H1 (cell line): ENCODE measurements around the gene GZF1. TPM values are rescaled to one million over a fixed set of nuclear protein-coding genes. Genes with fewer than 3 reads are reported as not detected.

Source experiments
- CTCF ChIA-PET: fragments of 300-600 bp; sonication (Branson Sonifier 250); formaldehyde crosslinking; loops from one replicate; lab custom pipeline; 2021; ENCODE audit not compliant: partially characterized antibody; lab: Charles Lee
- POLR2A ChIA-PET: fragments of 300-600 bp; sonication (Branson Sonifier 250); formaldehyde crosslinking; loops from one replicate; lab custom pipeline; 2021; ENCODE audit warnings: inconsistent platforms; ENCODE audit not compliant: partially characterized antibody; lab: Charles Lee
- DNase-seq, 2 experiments: peaks; one replicate each; pipeline versions ENCODE4 v3.0.0 to v3.0.0-alpha.2; 2010 to 2022; ENCODE audit warnings: low spot score in 2 of 2, low read depth in 1 of 2, mixed read lengths in 1 of 2
- FAIRE-seq: peaks from 2 replicates; lab custom pipeline; 2011; peaks lifted over from hg19 to GRCh38; lab: Jason Lieb, UNC
- H2AFZ ChIP-seq: 2 replicates; pipeline ENCODE4 v1.8.1; 2012; ENCODE audit warnings: low read length, inconsistent platforms
- H2AK5ac ChIP-seq: 2 replicates; pipeline ENCODE4 v1.6.1; 2013; ENCODE audit warnings: low read depth, low read length
- H2BK120ac ChIP-seq: replicated peaks from 2 replicates; pipeline ENCODE3; 2013; ENCODE audit warnings: low read depth, low read length, inconsistent platforms
- H2BK12ac ChIP-seq: 2 replicates; pipeline ENCODE4 v1.6.1; 2013; ENCODE audit warnings: low read depth, low read length
- H2BK15ac ChIP-seq: 2 replicates; pipeline ENCODE4 v1.6.1; 2013; ENCODE audit warnings: low read length
- H2BK20ac ChIP-seq: 2 replicates; pipeline ENCODE4 v1.6.1; 2013; ENCODE audit warnings: low read length
- H2BK5ac ChIP-seq: 2 replicates; pipeline ENCODE4 v1.6.1; 2013; ENCODE audit warnings: low read depth, low read length
- H3K14ac ChIP-seq: 2 replicates; pipeline ENCODE4 v1.6.1; 2013; ENCODE audit warnings: inconsistent platforms; ENCODE audit not compliant: insufficient read length
- H3K18ac ChIP-seq: 2 replicates; pipeline ENCODE4 v1.6.1; 2013; ENCODE audit warnings: low read length; ENCODE audit errors: extremely low read depth
- H3K23ac ChIP-seq: 2 replicates; pipeline ENCODE4 v1.6.1; 2013; ENCODE audit warnings: inconsistent platforms; ENCODE audit not compliant: insufficient read length
- H3K23me2 ChIP-seq: 2 replicates; pipeline ENCODE4 v1.6.1; 2013; ENCODE audit warnings: low read depth, low read length
- H3K27ac ChIP-seq: 2 replicates; pipeline ENCODE4 v1.6.1; 2011; ENCODE audit warnings: low read depth, low read length, inconsistent platforms
- H3K27me3 ChIP-seq, 4 experiments: replicated peaks in 1 of 4; 1 replicate in 1 of 4; 2 replicates in 3 of 4; pipeline versions ENCODE4 v1.6.1 to v1.8.1; 2011 to 2013; ENCODE audit warnings: low read length in 3 of 4, mild to moderate bottlenecking in 3 of 4, inconsistent platforms in 2 of 4, mixed read lengths in 2 of 4, moderate library complexity in 1 of 4; ENCODE audit not compliant: control insufficient read depth in 3 of 4, insufficient read depth in 3 of 4; ENCODE audit errors: extremely low read depth in 1 of 4
- H3K36me3 ChIP-seq, 4 experiments: 2 replicates each; pipeline versions ENCODE4 v1.6.1 to v1.8.1; 2011 to 2013; ENCODE audit warnings: mild to moderate bottlenecking in 4 of 4, low read length in 3 of 4, moderate library complexity in 2 of 4, control low read depth in 1 of 4, inconsistent platforms in 1 of 4; ENCODE audit not compliant: insufficient read depth in 4 of 4, control insufficient read depth in 2 of 4
- H3K4ac ChIP-seq: replicated peaks from 2 replicates; pipeline ENCODE3; 2013; ENCODE audit warnings: low read length, low read depth, mixed read lengths, inconsistent platforms; ENCODE audit not compliant: insufficient read length
- H3K4me1 ChIP-seq, 4 experiments: replicated peaks in 1 of 4; 1 replicate in 1 of 4; 2 replicates in 3 of 4; pipeline versions ENCODE4 v1.6.1 to v1.8.1; 2011 to 2013; ENCODE audit warnings: low read length in 3 of 4, inconsistent platforms in 2 of 4, mixed read lengths in 1 of 4; ENCODE audit not compliant: insufficient read depth in 4 of 4, control insufficient read depth in 3 of 4
- H3K4me2 ChIP-seq, 2 experiments: 2 replicates each; pipeline versions ENCODE4 v1.6.1 to v1.8.1; 2011 to 2013; ENCODE audit warnings: low read depth in 2 of 2, low read length in 2 of 2, control low read depth in 1 of 2, inconsistent platforms in 1 of 2, mild to moderate bottlenecking in 1 of 2; ENCODE audit not compliant: insufficient read depth in 1 of 2
- H3K4me3 ChIP-seq, 4 experiments: fragments of 200-600, 300-600 bp in 1 of 4; sonication (generic), shearing (Covaris generic), sonication (Bioruptor Twin) in 1 of 4; 2 replicates each; pipeline versions ENCODE4 v1.5.1 to v1.8.1; 2011 to 2016; ENCODE audit warnings: low read length in 4 of 4, low read depth in 3 of 4, control low read depth in 2 of 4, inconsistent platforms in 2 of 4, mild to moderate bottlenecking in 2 of 4, mixed read lengths in 1 of 4, moderate library complexity in 1 of 4; ENCODE audit not compliant: insufficient read depth in 2 of 4; ENCODE audit errors: extremely low read depth in 1 of 4
- H3K56ac ChIP-seq: replicated peaks from 2 replicates; pipeline ENCODE3; 2013; ENCODE audit warnings: low read depth, mild to moderate bottlenecking, mixed read lengths, low read length, inconsistent platforms; ENCODE audit not compliant: insufficient read length
- H3K79me1 ChIP-seq: 2 replicates; pipeline ENCODE4 v1.6.1; 2013; ENCODE audit warnings: low read depth, low read length, control low read depth
- H3K79me2 ChIP-seq, 2 experiments: 2 replicates each; pipeline versions ENCODE4 v1.6.1 to v1.8.1; 2012 to 2013; ENCODE audit warnings: low read length in 2 of 2, mild to moderate bottlenecking in 2 of 2, inconsistent platforms in 1 of 2; ENCODE audit not compliant: insufficient read depth in 2 of 2, control insufficient read depth in 1 of 2
- H3K9ac ChIP-seq, 4 experiments: replicated peaks in 1 of 4; 1 replicate in 1 of 4; 2 replicates in 3 of 4; pipeline versions ENCODE4 v1.6.1 to v1.8.1; 2011 to 2013; ENCODE audit warnings: low read depth in 3 of 4, low read length in 3 of 4, control low read depth in 2 of 4, mild to moderate bottlenecking in 2 of 4, moderate library complexity in 2 of 4, inconsistent platforms in 1 of 4; ENCODE audit errors: extremely low read depth in 1 of 4
- H3K9me3 ChIP-seq, 2 experiments: 2 replicates each; pipeline versions ENCODE4 v1.6.1 to v1.8.1; 2012 to 2013; ENCODE audit warnings: mild to moderate bottlenecking in 2 of 2, moderate library complexity in 2 of 2, control low read depth in 1 of 2, inconsistent platforms in 1 of 2, low read depth in 1 of 2, low read length in 1 of 2, mixed read lengths in 1 of 2; ENCODE audit not compliant: insufficient read depth in 2 of 2
- H4K20me1 ChIP-seq, 2 experiments: replicated peaks in 1 of 2; 2 replicates each; pipeline versions ENCODE3 to v1.8.1; 2011 to 2013; ENCODE audit warnings: inconsistent platforms in 2 of 2, low read length in 2 of 2, mild to moderate bottlenecking in 1 of 2; ENCODE audit not compliant: insufficient read depth in 2 of 2, control insufficient read depth in 1 of 2
- H4K5ac ChIP-seq: 2 replicates; pipeline ENCODE4 v1.6.1; 2013; ENCODE audit warnings: low read length, low read depth, mixed read lengths, inconsistent platforms; ENCODE audit not compliant: insufficient read length
- H4K8ac ChIP-seq: 2 replicates; pipeline ENCODE4 v1.8.0; 2013; ENCODE audit warnings: mild to moderate bottlenecking, moderate library complexity, low read length, inconsistent platforms; ENCODE audit not compliant: insufficient read depth; ENCODE audit errors: extremely low read depth
- H4K91ac ChIP-seq: replicated peaks from 2 replicates; pipeline ENCODE3; 2013; ENCODE audit warnings: low read length, mixed read lengths, inconsistent platforms; ENCODE audit not compliant: insufficient read length
- WGBS, 2 experiments: shearing (Covaris generic) in 1 of 2; methylation state at CpG; one replicate each; pipeline versions ENCODE4 v1.1.6 to v1.1.7; 2013 to 2015; ENCODE audit warnings: low lambda C conversion rate in 2 of 2, mixed read lengths in 2 of 2, inconsistent platforms in 1 of 2, low coverage in 1 of 2, missing lambda C conversion rate in 1 of 2; ENCODE audit not compliant: insufficient replicate concordance in 2 of 2, insufficient coverage in 1 of 2, insufficient read length in 1 of 2; ENCODE audit errors: extremely low coverage in 1 of 2, missing lambda C conversion rate in 1 of 2; 5-methylcytosine and 5-hydroxymethylcytosine counted together
- polyA plus RNA-seq, 7 experiments: library from polyadenylated mRNA; depleted of rRNA in 3 of 7; stranded (reverse) in 5 of 7; unstranded in 2 of 7; fragments of >200 nt in 5 of 7; fragments of 200-250 nt in 2 of 7; gene quantifications; 1 replicate in 5 of 7; 2 replicates in 1 of 7; 4 replicates in 1 of 7; pipeline versions ENCODE4 v1.2.1 to v1.2.3, GENCODE V29; 2011 to 2013; ENCODE audit warnings: missing spikeins in 2 of 7, mixed read lengths in 2 of 7
- total RNA-seq: library from RNA; stranded (reverse); fragmentation: NEBNext Ultra II Directional; extraction: Animal tissue kit (Norgen Biotek cat#: 25700); gene quantifications from 2 replicates; pipeline ENCODE4 v1.2.1, GENCODE V29; 2021

Gene GZF1
- total and polyA plus RNA-seq, 2 of the 8 experiments (the other 6 are each of a cell fraction or from before 2014, with no cell fraction given): 8.2 to 11.9 TPM

GRCh38 chr20:23347791-23348190, 14.2 kb upstream of the GZF1 start:
- Histone ChIP-seq H3K4me1 (peaks cover 0 to 8% (median 4%) of the 10 kb centered on the region in 4 experiments; a peak in 5 of 7 replicates), H2BK120ac (no peak overlapping the region), H3K4me3 (no peak overlapping the region), H3K23ac (no peak overlapping the region), H3K18ac (no peak overlapping the region), H3K79me1 (peaks cover 2% of the 10 kb centered on the region; the same call in 1 of the 2 replicates), H3K4ac (no peak overlapping the region), H4K8ac (no peak overlapping the region), H2BK5ac (0 out of 2 replicates have a peak overlapping the region, but pooled peaks have one; percentile 6), H3K27me3 (no peaks in the 10 kb centered on the region), H2BK20ac (0 out of 2 replicates have a peak overlapping the region, but pooled peaks have one; percentile 9), H4K5ac (no peak overlapping the region), H3K56ac (no peak overlapping the region), H3K14ac (no peak overlapping the region), H2AK5ac (no peak overlapping the region), H4K91ac (no peak overlapping the region), H2BK12ac (0 out of 2 replicates have a peak overlapping the region, but pooled peaks have one; percentile 4), H3K9ac (no peak overlapping the region), H4K20me1 (peaks cover 0 to 8% of the 10 kb centered on the region in 2 experiments), H2BK15ac (0 out of 2 replicates have a peak overlapping the region, but pooled peaks have one; percentile 61), H3K23me2 (peaks cover 10% of the 10 kb centered on the region; the same call in 1 of the 2 replicates), H2AFZ (no peak overlapping the region), H3K36me3 (no peaks in the 10 kb centered on the region), H3K79me2 (peaks cover 5 to 19% of the 10 kb centered on the region in 2 experiments; a peak in 3 of 4 replicates), H3K27ac (no peak overlapping the region), H3K4me2 (no peak overlapping the region; a peak in 1 of 4 replicates), H3K9me3 (peaks cover 0 to 4% of the 10 kb centered on the region in 2 experiments; a peak in 1 of 4 replicates)
- no peak for FAIRE-seq
- 82% methylated on average over 6 of the region's 6 CpGs; no CpG with 5 or more reads in 1 of the 2 experiments for WGBS, 2 experiments
- ChIA-PET CTCF (interaction anchor here (0.6 kb wide), 1 partner anchor 117 kb away, joined by 3 read pairs; no protein-coding TSS in a partner anchor), POLR2A (interaction anchor here (1.4 to 1.6 kb wide), 2 partner anchors 8 to 297 kb away, joined by 5 read pairs; no protein-coding TSS in a partner anchor)
- no peak for DNase-seq
